Measurements from ENCODE around the gene F10.

- no peak for TF ChIP-seq CTCF (IDR thresholded peaks at IDR 0.05)
- no peak for TF ChIP-seq POLR2A (IDR thresholded peaks at IDR 0.05)
Measured at GRCh38 chr13:113186061-113186900, 63.7 kb downstream of the F10 start.
